Left kidney (tissue), 8 donors: ENCODE data around the gene DPYSL3. TPM values are rescaled to one million over a fixed set of nuclear protein-coding genes. Genes with fewer than 3 reads are reported as not detected.
A peak's percentile ranks its signal among the peaks of the same experiment; 100 is the strongest.
"Not testable (repeated sequence)": the region's sequence is repeated elsewhere in the genome, so short reads cannot be mapped to it uniquely, and the experiment has no call there.

ENCODE experiments used
- DNase-seq: peaks from one replicate; pipeline ENCODE4 v3.0.0-alpha.2; 2013
- long read RNA-seq, 8 donors: transcript quantifications; one replicate each; lab custom pipeline, GENCODE V29; 2026
- polyA plus RNA-seq: library from polyadenylated mRNA; unstranded; fragments of 120-200 nt; gene quantifications from one replicate; pipeline ENCODE4 v1.2.1, GENCODE V29; 2013; ENCODE audit not compliant: insufficient read length

The DPYSL3 gene
- 33.8 TPM for polyA plus RNA-seq
- long read RNA-seq, donor 1, full-length matches to known transcripts = 2 of 2 reads
- long read RNA-seq, donor 1, partial matches to known transcripts = 0 of 2 reads
- long read RNA-seq, donor 1, other reads (novel, unspliced or antisense) = 0 of 2 reads
- long read RNA-seq, donor 2, full-length matches to known transcripts = 2 of 2 reads
- long read RNA-seq, donor 2, partial matches to known transcripts = 0 of 2 reads
- long read RNA-seq, donor 2, other reads (novel, unspliced or antisense) = 0 of 2 reads
- long read RNA-seq, donor 3, full-length matches to known transcripts = 3 of 3 reads
- long read RNA-seq, donor 3, partial matches to known transcripts = 0 of 3 reads
- long read RNA-seq, donor 3, other reads (novel, unspliced or antisense) = 0 of 3 reads
- long read RNA-seq, donor 4 = 0 reads
- long read RNA-seq, donor 5, full-length matches to known transcripts = 6 of 19 reads
- long read RNA-seq, donor 5, partial matches to known transcripts = 13 of 19 reads
- long read RNA-seq, donor 5, other reads (novel, unspliced or antisense) = 0 of 19 reads
- long read RNA-seq, donor 6, full-length matches to known transcripts = 4 of 4 reads
- long read RNA-seq, donor 6, partial matches to known transcripts = 0 of 4 reads
- long read RNA-seq, donor 6, other reads (novel, unspliced or antisense) = 0 of 4 reads
- long read RNA-seq, donor 7, full-length matches to known transcripts = 8 of 8 reads
- long read RNA-seq, donor 7, partial matches to known transcripts = 0 of 8 reads
- long read RNA-seq, donor 7, other reads (novel, unspliced or antisense) = 0 of 8 reads
- long read RNA-seq, donor 8, full-length matches to known transcripts = 1 of 1 reads
- long read RNA-seq, donor 8, partial matches to known transcripts = 0 of 1 reads
- long read RNA-seq, donor 8, other reads (novel, unspliced or antisense) = 0 of 1 reads

DNA sequence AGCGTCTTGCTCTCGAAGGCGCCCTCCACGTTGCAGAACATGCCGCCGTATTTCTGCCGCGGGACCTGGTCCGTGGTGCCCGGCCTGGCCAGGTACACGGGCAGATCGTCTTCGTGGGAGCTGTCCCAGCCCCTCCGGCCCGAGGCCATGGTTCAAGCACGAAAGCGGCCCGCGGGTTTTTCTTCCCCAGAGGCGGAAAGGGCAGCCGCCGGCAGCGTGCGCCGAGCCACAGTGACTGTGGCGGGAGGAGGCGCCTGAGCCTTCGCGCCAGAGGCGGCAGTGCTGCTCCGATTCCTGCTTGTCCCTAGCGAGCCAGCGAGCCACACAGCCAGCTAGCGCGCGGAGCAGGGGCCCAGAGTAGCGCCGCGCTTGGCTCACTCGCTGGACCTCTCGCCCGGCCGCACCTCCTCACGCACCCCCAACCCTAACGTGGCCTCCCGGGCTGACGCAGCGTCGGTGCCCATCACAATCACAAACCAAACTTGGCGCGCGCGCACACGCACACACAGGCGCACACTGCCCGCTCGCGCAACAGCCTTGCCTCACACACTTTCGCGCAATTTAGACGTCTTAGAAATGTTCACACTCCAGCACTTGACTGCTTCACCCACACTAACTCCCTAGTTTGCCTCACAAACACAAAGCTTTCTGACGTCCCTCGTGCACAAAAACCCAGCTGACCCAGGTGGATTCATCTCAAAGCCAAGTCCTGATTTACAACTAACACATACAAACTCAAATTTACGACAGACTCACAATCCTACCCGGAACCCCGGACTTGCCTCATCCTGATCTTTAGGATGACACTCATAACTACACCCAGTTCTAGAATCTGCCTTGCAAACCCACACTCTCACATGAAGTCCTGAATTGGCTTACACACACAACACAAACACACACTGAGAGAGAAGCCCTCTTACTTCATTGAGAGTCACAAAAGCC, at the start of gene DPYSL3:
TSS of gene DPYSL3 (minus strand) at position 359 of the 942 bp plus-strand sequence. CDS start at position 149, 210 bp downstream.
- peak; percentile 53 for DNase-seq

DNA sequence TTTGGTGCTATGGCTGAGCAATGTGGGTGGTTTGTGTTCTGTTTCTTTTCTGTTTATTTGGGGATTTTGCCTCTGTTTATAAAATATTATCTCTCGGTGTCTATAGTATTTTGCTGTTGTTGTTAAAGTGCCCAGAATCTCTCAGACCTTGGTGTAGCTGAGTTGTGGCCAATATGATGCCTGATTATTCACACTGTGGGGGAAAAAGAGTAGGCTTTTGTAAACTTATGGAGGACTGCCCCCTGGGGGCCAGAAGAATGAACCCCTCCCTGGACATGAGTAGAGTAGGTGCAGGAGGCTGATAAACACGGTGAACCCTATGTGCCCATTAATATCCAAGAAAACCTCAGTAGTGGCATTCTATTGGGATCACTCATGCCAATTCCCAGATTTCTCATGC, 49.0 kb upstream of the DPYSL3 start:
- DNase-seq = no peak

DNA sequence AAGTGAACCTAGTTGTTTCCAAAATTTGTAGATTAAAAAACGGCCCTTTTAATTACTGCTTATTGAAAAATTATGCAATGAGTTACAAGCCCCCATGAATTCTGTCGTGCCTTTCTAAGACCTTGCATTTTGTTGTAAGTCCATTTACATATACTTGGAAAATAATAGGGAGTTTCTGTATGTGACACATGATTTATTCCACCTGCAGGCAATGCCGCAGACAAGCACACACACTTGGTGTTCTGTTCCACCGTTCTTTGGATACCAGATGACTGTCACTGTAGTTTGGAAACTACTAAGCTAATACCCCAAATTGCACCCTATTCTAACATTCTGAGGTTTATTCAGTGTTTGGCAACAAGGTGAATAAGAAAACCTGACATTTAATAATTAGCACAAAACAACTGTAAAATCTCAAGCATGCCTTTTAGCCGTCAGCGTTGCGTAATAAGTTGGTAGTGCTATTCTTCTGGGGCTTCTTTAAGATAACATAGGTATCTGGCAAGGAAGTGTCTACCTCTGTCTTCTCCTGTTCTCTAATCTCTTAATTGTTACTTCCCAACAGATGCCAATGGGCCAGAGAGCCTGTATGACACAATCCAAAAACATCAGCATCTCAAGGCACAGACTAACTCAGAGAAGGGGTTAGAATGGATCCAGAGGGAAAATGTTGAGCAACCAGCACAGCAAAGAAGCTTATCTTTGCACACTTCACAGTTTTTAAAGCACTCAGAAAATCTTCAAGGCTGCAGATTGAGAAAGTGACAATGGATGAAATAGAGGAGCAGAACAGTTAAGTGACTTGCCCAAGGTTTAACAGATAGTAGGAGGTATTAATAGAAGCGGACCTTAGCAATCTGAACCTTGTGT, 48.2 kb upstream of the DPYSL3 start:
- DNase-seq = no peak

- DNase-seq = no peak
Observed at GRCh38 chr5:147555176-147555575, 45.3 kb upstream of the DPYSL3 start.

DNA sequence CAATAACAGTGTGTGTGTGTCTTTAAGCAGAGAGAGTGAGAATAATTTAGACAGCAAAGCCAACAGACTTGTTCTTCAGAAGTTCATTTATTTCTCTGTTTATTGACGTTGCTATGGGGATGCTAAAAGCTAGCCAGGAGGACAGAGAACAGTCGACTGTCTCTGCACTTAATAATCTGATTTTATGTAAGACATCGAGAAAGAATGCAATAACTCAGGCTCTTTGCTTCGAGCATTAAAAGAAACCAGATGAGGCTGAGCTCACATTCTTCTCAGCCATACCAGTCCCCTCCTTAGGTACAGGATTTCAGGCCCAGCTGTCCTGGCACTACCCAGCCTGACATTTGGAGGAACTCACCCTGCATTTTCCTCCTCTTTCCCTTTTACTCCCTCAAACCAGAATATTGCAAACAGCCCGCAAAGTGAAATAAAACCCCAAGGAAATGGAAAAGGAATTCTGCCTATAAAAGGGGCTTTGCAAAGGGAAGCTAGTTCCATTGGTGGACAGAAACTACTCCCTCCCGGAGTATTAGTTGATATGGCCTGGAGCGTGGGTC, 44.5 kb upstream of the DPYSL3 start:
- DNase-seq = peak; percentile 61

GRCh38 chr5:147553817-147554216, 43.9 kb upstream of the DPYSL3 start:
- DNase-seq = not testable (repeated sequence)

- no peak for DNase-seq
Observed at GRCh38 chr5:147552897-147553296, 43.0 kb upstream of the DPYSL3 start.

DNA sequence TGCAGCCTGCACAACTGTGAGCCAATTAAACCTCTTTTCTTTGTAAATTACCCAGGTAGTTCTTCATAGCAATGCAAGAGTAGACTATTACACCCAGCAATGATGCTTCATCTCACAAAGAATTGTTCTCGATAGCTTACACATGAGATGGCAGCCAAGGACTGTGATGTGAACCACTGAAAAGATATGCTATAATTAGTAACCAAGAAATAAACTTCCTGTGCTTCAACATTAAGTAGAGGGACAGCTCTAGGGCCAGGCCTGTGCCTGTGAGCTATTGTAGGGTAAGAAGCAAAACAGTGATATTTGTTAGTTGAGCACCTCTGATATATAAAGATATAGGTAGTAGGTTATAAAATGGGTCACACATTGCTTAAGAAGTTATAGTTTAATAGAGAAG, 41.8 kb upstream of the DPYSL3 start:
- no peak for DNase-seq

DNA sequence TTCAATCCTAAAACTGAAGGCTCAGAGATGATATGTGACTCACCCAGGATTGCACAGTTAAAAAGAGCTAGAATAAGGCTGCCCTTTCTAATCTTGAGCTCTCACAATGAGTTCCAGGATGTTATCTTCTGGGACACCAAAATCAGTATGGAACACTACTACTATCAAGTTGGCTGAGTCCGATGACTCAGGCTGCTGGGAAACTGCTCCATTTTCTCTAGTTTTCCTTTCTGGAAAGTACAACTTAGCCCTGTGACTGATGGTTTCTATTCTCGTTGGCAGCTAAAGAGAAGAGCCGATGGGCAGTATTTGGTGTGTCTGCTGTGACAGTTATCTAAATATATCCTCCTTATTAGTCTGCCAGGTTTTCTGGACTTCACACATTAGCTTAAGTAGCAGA, 37.9 kb upstream of the DPYSL3 start:
- no peak for DNase-seq

- DNase-seq = no peak
Observed at GRCh38 chr5:147544556-147544955, 34.7 kb upstream of the DPYSL3 start.

DNA sequence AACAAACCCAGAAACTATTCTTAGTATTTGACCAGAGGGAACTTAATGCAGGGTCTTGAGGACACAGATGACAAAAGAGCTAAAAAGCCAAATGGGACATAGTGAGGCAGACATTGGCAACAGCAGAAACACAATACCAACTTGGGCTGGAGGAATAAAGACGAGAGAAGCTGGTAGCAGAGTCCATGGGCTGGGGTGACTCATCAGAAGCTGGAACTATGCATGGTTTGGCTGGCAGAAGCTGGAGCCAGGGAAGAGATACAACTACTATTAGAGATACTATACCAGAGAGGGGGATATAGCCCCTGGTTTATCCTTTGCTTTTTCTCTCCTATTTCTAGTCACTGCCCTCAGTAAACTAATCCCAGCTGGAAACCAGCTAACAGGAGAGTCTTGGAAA, 29.2 kb upstream of the DPYSL3 start:
- no peak for DNase-seq

DNA sequence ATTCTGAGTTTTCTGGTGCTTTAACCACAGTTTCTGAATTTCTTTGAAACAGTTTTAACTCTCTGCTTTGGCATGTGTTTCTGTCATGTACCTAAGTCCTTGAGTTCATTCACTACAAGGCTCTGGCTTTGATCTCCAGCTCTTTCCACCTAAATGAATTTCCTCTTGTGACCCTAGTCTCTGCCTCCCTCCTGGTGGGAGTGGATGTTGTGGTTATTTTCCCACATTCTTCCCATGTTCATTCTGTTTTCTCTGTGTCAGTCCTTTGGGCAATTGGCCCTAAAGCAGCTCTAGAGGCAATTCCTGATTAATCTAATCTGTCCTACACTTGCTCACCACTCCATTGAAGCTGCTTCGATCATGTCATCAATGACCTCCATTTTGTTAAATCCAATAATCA, 28.4 kb upstream of the DPYSL3 start:
- DNase-seq = no peak

- DNase-seq = no peak
Observed at GRCh38 chr5:147534172-147534951, 24.5 kb upstream of the DPYSL3 start.

DNA sequence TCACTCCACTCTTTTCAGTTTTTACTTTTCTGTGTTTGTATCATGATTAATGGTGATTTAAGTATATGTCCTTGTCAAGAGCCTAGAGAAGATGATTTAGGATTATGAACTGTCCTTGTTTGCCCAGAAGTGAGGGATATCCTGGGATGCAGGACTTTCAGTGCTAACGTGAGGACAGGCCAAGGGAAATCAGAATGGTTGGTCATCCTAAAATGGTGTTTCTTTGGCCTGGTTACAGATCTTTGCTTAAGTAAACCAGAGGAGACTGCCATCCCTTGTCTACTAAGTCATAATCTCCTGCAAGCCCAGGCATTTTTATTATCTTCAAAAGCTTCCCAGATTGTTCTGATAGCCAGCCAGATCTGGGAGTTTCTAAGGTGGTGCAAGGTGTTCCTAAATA, 22.3 kb upstream of the DPYSL3 start:
- DNase-seq = no peak

GRCh38 chr5:147530530-147531389, 20.9 kb upstream of the DPYSL3 start:
- no peak for DNase-seq

DNA sequence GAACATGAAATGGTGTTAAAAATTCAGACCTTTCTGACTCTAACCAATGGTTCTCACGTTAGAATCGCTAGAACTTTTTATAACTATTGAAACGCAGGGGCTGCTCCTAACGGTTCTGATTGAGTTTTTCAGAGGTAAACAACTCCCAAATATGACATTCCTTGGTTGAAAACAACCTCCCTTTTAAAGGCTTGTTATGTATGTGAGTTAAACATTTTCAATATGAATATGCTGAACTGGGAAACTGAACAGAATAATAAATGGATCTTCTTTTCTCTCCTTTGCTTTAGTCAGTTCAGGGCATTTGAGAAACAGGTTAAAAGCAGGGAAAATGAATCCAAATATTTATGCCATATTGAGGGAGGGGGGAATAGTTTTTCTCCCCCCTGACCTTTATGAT, 13.2 kb upstream of the DPYSL3 start:
- DNase-seq = no peak

- no peak for DNase-seq
Observed at GRCh38 chr5:147522435-147522834, 12.6 kb upstream of the DPYSL3 start.

DNA sequence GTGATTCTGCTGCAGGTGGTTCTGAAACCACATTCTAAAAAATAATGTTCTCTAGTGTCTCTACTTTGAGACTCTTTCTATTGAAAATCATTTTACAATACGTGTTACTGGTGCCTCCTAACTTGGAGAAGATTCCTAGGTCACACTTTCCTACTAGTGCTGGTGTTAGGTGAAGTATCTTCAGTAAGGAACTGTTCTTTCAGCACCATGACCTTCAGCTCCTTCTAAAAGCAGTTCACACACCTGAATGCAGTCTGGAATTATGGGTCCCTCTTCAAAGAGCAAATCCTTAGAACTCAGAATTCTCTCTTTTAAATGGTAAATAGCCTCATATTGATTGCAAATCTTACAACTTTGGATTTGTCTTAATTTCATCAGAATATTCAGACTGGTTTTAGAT, 10.6 kb upstream of the DPYSL3 start:
- no peak for DNase-seq

GRCh38 chr5:147519380-147519779, 9.5 kb upstream of the DPYSL3 start:
- no peak for DNase-seq
